ENCODE measurements around the gene RLN3.

- TF ChIP-seq EZH2phosphoT487 (IDR thresholded peaks at IDR 0.05; ENCODE audit: insufficient read depth, low read depth) (no peak), EZH2 (IDR thresholded peaks at IDR 0.05; ENCODE audit: insufficient read depth, poor library complexity, severe bottlenecking) (no peak)
These were observed 20.6 kb downstream of the RLN3 start for GRCh38 chr19:14048443-14049153.
